Hematopoietic multipotent progenitor cell treated with erythropoietin and hydrocortisone succinate and interleukin-3 and kit ligand, for 15 days (in vitro differentiated cells): ENCODE data around the gene STX10.

ENCODE experiments used
- DNase-seq: peaks from one replicate; pipeline ENCODE4 v3.0.0-alpha.2; 2015; ENCODE audit warnings: low spot score

The STX10 gene

DNA sequence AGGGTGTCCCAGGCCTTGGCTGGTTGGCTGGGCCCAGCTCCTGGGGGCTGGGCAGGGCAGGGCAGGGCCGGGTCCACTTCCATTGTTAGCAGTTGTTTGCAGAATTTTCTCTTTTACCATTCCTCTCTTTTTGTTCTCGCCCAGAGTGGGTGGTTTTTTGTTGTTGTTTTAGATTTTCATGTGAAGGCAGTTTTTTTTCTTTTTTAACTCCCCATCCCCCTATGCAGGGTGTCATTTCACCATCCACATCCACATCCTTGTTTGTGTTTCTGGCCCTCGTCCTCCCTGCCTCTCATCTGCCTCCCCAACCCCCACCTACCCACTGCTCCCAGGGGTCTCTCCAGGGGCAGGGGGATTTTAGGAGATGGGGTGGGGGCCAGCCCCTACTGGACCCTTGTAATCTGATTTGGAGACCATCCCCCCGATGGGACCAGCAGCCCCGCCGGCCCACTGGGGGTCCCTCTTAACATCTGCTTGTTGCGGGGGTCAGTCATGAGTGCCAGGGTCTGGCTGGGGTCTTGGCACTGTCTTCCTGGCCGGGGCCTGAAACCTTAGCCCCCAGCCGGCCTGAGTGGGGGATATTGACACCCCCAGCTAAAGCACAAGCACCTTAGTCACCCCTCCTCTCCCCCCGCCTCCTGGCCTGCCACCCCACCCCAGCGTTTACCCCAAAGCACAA is 10.4 kb downstream of the STX10 start:
- no peak for DNase-seq

DNA sequence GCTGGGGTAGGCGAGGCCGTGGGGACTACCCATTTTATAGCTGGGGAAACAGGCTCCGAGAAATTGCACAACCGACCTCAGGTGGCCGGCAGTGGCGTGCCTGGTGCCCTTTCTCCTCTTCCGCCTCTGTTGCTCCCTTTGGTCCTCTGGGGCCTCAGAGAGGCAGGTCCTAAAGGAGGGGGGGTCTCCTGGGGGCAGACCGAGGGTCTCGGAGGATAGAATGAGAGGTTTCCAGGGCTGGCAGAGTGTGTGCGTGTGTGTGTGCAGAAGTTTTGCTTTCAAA is 11.3 kb downstream of the STX10 start:
- no peak for DNase-seq

DNA sequence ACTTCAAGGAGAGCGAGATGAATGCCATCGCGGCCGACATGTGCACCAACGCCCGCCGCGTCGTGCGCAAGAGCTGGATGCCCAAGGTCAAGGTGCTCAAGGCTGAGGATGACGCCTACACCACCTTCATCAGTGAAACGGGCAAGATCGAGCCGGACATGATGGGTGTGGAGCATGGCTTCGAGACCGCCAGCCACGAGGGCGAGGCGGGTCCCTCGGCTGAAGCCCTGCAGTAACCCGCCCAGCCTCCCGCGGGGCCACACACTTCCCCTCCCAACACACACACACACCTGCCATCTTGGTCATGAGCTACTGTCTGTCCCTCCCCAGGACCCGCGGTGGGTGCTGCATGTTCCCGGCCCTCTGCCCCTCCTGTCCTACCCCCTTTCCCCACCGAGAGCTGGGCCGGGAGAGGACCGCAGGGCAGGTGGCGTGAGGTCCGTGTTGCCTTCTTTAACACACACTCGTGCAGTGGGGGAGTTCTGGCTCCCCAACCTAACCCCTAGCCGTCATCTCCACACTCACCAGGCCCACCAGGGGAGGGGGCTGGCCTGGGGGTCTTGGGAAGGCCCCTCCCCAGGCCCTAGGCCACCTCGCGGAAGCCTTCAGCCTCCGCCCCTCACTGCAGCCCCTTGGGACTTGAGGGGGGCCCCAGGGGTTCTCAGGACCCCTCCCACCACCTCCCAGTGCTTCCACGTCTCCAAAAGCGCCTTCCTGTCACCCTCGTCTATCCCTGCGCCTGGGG is 11.8 kb downstream of the STX10 start:
- DNase-seq, result no peak

DNA sequence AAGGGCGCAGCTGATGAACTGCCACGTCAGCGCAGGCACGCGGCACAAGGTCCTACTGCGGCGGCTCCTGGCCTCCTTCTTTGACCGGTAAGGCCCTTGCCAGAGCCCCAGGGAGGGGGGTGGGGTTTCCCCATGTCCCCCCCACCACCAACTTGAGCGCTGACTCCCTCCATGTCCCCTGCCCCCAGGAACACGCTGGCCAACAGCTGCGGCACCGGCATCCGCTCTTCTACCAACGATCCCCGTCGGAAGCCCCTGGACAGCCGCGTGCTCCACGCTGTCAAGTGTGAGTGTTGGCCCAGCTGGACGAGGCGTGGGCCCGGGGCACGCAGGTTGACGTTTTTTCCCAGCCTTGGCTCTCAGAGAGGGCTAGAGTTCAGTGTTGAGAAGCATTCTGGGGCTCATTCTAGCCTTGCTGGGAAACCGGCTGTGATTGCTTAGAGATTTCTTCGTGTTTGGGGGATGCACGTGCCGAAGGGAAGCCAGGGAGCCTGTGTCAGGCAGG is 12.8 kb downstream of the STX10 start:
- no peak for DNase-seq

- DNase-seq, result no peak
Measured at GRCh38 chr19:13135068-13136062, 14.8 kb downstream of the STX10 start.

GRCh38 chr19:13134626-13135025 is 15.5 kb downstream of the STX10 start:
- no peak for DNase-seq

DNA sequence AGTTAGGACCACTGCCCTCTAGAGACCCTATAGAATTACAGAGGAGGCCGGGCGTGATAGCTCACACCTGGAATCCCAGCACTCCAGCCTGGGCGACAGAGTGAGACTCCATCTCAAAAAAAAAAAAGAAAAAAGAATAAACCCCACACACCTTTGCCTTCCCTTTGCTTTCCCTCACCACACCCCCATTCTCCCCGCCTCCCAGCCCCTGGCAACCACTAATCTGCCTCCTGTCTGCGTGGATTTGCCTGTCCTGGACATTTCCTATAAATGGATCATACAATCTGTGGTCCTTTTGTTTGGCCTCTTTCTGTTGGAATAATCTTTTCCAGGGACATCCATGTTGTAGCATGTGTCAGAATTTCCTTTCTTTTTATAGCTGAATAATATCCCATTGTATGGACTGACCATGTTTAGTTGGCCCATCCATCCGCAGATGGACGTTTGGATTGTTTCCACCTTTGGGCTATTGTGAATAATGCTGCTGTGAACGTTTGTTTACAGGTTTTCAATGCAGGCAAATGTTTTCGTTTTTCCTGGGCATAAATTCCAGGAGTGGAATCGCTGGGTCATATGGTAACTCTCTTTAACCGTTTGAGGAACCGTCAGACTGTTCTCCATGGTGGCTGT is 16.8 kb downstream of the STX10 start:
- DNase-seq, result no peak

DNA sequence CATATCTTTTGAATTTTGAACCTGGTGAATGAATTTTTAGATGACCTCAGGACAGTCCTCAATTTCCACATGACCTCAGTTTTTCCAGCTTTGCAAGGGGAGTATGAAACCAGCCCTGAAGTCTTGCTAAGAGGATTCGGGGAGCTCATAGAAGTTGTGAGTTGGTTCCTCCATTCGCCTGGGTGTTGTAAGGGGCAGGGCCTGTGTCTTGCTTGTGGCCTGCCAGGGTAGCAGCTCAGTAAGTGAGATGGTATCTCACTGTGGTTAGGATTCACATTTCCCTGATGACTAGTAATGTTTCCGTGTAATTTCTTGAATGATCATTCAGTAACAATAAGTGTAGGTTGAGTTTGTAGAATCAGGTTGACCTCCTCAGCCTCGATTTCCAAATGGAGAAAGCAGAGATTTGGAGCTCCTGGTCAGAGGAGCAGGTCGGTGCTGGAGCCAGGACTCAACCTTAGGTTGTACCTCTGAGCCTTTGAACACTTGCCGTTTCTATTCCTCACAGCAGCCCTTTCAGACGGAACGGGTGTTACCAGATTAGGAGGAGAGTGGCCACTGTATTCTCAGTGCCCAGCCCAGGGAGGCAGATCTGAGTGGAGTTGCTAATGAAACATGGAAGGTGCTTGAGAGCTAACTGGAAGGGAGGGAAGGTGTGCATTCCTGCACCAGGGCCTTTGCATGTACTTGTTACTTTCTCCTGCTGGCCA is 17.5 kb downstream of the STX10 start:
- no peak for DNase-seq

GRCh38 chr19:13130886-13131490 is 19.2 kb downstream of the STX10 start:
- DNase-seq, result no peak

GRCh38 chr19:13129384-13129783 is 20.8 kb downstream of the STX10 start:
- no peak for DNase-seq

DNA sequence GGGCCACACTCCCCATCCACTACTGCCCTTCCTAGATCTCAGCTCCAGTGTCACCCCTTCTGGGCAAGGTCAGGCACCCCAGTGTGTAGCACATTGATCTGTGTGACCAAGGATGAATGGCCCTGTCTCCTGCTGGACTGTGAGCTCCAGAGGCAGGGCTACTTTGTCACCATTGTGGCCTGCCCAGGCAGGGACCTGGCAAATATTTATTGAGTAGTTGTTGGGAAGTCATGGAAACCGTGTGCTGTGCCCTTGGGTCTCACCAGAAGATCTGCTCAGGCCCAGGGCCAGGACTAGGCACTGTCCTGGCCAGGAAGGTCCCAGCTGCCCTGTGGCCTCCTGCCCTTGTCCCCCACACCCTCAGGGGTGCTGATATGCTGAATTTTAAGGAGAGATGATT is 21.6 kb downstream of the STX10 start:
- no peak for DNase-seq

GRCh38 chr19:13127811-13128575 is 22.2 kb downstream of the STX10 start:
- DNase-seq, result no peak

DNA sequence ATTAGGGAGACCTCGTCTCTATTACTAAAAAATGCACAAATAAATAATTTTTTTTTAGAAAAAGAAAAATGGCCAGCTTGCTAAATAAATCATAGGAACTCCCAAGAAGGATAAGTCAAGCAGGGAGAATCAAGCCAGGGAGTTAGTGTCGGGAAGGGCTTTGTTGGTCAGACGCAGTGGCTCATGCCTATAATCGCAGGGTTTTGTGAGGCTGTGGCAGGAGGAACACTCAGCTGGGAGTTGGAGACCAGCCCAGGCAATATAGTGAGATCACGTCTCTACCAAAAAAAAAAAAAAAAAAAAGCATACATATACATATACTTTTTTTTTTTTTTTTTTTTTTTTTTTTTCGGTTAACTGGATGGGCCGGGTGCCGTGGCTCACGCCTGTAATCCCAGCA is 23.1 kb downstream of the STX10 start:
- DNase-seq, result no peak

GRCh38 chr19:13122980-13123957 is 26.9 kb downstream of the STX10 start:
- no peak for DNase-seq

GRCh38 chr19:13122275-13122878 is 27.8 kb downstream of the STX10 start:
- no peak for DNase-seq

GRCh38 chr19:13121551-13122274 is 28.5 kb downstream of the STX10 start:
- no peak for DNase-seq

DNA sequence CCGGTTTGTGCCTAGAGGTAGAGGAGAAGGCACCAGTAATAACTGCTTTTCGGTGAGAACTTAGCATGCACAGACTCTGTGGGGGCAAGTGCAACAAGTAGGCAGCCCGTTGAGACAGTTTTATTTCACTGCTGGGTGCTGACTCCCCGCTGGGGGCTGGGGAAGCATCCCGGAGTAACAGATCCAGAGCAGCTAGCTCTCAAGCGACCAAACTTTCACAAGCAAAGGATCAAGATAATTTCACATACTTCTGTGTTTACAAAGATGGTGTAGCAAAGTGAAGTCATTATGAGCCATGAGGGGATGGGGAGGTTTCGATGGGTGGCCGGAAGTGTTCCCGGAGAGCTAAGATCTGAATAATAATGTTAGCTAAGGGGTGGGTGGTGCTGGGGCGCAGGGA is 29.4 kb downstream of the STX10 start:
- DNase-seq, result no peak

GRCh38 chr19:13120031-13120430 is 30.1 kb downstream of the STX10 start:
- no peak for DNase-seq
